ENCODE results near the gene AMIGO1. TPM values are rescaled to one million over a fixed set of nuclear protein-coding genes. Genes with fewer than 3 reads are reported as not detected.

AMIGO1 gene
- total RNA-seq, 1 experiment from 2014 or later = 0.37 TPM

- Histone ChIP-seq H3K36me3 (ENCODE audit: insufficient read depth, low read length) (no peaks in the 10 kb centered on the region), H3K27ac (ENCODE audit: low read length) (no peak overlapping the region), H3K4me1 (ENCODE audit: low read length) (peaks cover 29% of the 10 kb centered on the region), H2AFZ (ENCODE audit: low read length) (no peak overlapping the region), H3K4me3 (ENCODE audit: low read length) (no peak overlapping the region), H3K9ac (ENCODE audit: low read length) (no peak overlapping the region), H3K9me3 (ENCODE audit: low read length) (no peaks in the 10 kb centered on the region), H3K9me2 (replicated peaks; ENCODE audit: insufficient read depth, low read length) (no peaks in the 10 kb centered on the region), H3K4me2 (ENCODE audit: low read depth, low read length, poor library complexity, severe bottlenecking) (no peak overlapping the region), H4K20me1 (ENCODE audit: insufficient read depth, low read depth, low read length) (no peaks in the 10 kb centered on the region), H3K79me2 (ENCODE audit: low read length) (no peaks in the 10 kb centered on the region), H3K27me3 (ENCODE audit: low read length) (no peaks in the 10 kb centered on the region)
- DNase-seq = no peak
These were observed 19.2 kb upstream of the AMIGO1 start for GRCh38 chr1:109528712-109529111.

GRCh38 chr1:109527846-109528695, 18.5 kb upstream of the AMIGO1 start:
- Histone ChIP-seq H3K9me2 (replicated peaks; ENCODE audit: insufficient read depth, low read length) (no peaks in the 10 kb centered on the region), H3K27ac (ENCODE audit: low read length) (no peak overlapping the region), H2AFZ (ENCODE audit: low read length) (no peak overlapping the region), H3K9ac (ENCODE audit: low read length) (no peak overlapping the region), H3K4me3 (ENCODE audit: low read length) (no peak overlapping the region), H4K20me1 (ENCODE audit: insufficient read depth, low read depth, low read length) (no peaks in the 10 kb centered on the region), H3K79me2 (ENCODE audit: low read length) (no peaks in the 10 kb centered on the region), H3K4me2 (ENCODE audit: low read depth, low read length, poor library complexity, severe bottlenecking) (no peak overlapping the region), H3K27me3 (ENCODE audit: low read length) (no peaks in the 10 kb centered on the region), H3K9me3 (ENCODE audit: low read length) (no peaks in the 10 kb centered on the region), H3K4me1 (ENCODE audit: low read length) (peaks cover 29% of the 10 kb centered on the region), H3K36me3 (ENCODE audit: insufficient read depth, low read length) (no peaks in the 10 kb centered on the region)
- DNase-seq = no peak

GRCh38 chr1:109527098-109527811, 17.7 kb upstream of the AMIGO1 start:
- Histone ChIP-seq H3K36me3 (ENCODE audit: insufficient read depth, low read length) (no peaks in the 10 kb centered on the region), H3K9me3 (ENCODE audit: low read length) (no peaks in the 10 kb centered on the region), H3K79me2 (ENCODE audit: low read length) (no peaks in the 10 kb centered on the region), H3K4me1 (ENCODE audit: low read length) (peaks cover 24% of the 10 kb centered on the region), H3K9ac (ENCODE audit: low read length) (no peak overlapping the region), H3K27me3 (ENCODE audit: low read length) (no peaks in the 10 kb centered on the region), H3K27ac (ENCODE audit: low read length) (no peak overlapping the region), H3K4me2 (ENCODE audit: low read depth, low read length, poor library complexity, severe bottlenecking) (no peak overlapping the region), H4K20me1 (ENCODE audit: insufficient read depth, low read depth, low read length) (no peaks in the 10 kb centered on the region), H3K4me3 (ENCODE audit: low read length) (no peak overlapping the region), H3K9me2 (replicated peaks; ENCODE audit: insufficient read depth, low read length) (no peaks in the 10 kb centered on the region), H2AFZ (ENCODE audit: low read length) (no peak overlapping the region)
- DNase-seq = no peak

GRCh38 chr1:109523706-109524105, 14.2 kb upstream of the AMIGO1 start:
- no peaks in the 10 kb centered on the region for H3K79me2 ChIP-seq (ENCODE audit: low read length)
- no peak overlapping the region for H2AFZ ChIP-seq (ENCODE audit: low read length)
- H3K9ac ChIP-seq (ENCODE audit: low read length) = no peak overlapping the region
- no peaks in the 10 kb centered on the region for H3K9me3 ChIP-seq (ENCODE audit: low read length)
- H3K27me3 ChIP-seq (ENCODE audit: low read length) = no peaks in the 10 kb centered on the region
- H3K27ac ChIP-seq (ENCODE audit: low read length) = no peak overlapping the region
- H3K4me2 ChIP-seq (ENCODE audit: low read depth, low read length, poor library complexity, severe bottlenecking) = no peak overlapping the region
- H3K4me3 ChIP-seq (ENCODE audit: low read length) = no peak overlapping the region
- H4K20me1 ChIP-seq (ENCODE audit: insufficient read depth, low read depth, low read length) = no peaks in the 10 kb centered on the region
- no peaks in the 10 kb centered on the region for H3K36me3 ChIP-seq (ENCODE audit: insufficient read depth, low read length)
- no peaks in the 10 kb centered on the region for H3K4me1 ChIP-seq (ENCODE audit: low read length)
- H3K9me2 ChIP-seq (replicated peaks; ENCODE audit: insufficient read depth, low read length) = no peaks in the 10 kb centered on the region
- DNase-seq = no peak

- no peak overlapping the region for H3K4me2 ChIP-seq (ENCODE audit: low read depth, low read length, poor library complexity, severe bottlenecking)
- no peak overlapping the region for H3K4me3 ChIP-seq (ENCODE audit: low read length)
- no peaks in the 10 kb centered on the region for H3K9me2 ChIP-seq (replicated peaks; ENCODE audit: insufficient read depth, low read length)
- no peak for DNase-seq
- peaks cover 3% of the 10 kb centered on the region for H3K4me1 ChIP-seq (ENCODE audit: low read length)
- no peak overlapping the region for H3K27ac ChIP-seq (ENCODE audit: low read length)
- no peaks in the 10 kb centered on the region for H3K36me3 ChIP-seq (ENCODE audit: insufficient read depth, low read length)
- H3K9ac ChIP-seq (ENCODE audit: low read length) = no peak overlapping the region
- no peaks in the 10 kb centered on the region for H4K20me1 ChIP-seq (ENCODE audit: insufficient read depth, low read depth, low read length)
- no peaks in the 10 kb centered on the region for H3K79me2 ChIP-seq (ENCODE audit: low read length)
- H3K9me3 ChIP-seq (ENCODE audit: low read length) = no peaks in the 10 kb centered on the region
- no peak overlapping the region for H2AFZ ChIP-seq (ENCODE audit: low read length)
- H3K27me3 ChIP-seq (ENCODE audit: low read length) = no peaks in the 10 kb centered on the region
These were observed 12.5 kb upstream of the AMIGO1 start for GRCh38 chr1:109522026-109522425.

GRCh38 chr1:109521002-109521951, 11.8 kb upstream of the AMIGO1 start:
- Histone ChIP-seq H3K4me3 (ENCODE audit: low read length) (no peak overlapping the region), H3K4me2 (ENCODE audit: low read depth, low read length, poor library complexity, severe bottlenecking) (no peak overlapping the region), H4K20me1 (ENCODE audit: insufficient read depth, low read depth, low read length) (no peaks in the 10 kb centered on the region), H3K27ac (ENCODE audit: low read length) (no peak overlapping the region), H3K9ac (ENCODE audit: low read length) (no peak overlapping the region), H2AFZ (ENCODE audit: low read length) (no peak overlapping the region), H3K9me3 (ENCODE audit: low read length) (no peaks in the 10 kb centered on the region), H3K27me3 (ENCODE audit: low read length) (no peaks in the 10 kb centered on the region), H3K36me3 (ENCODE audit: insufficient read depth, low read length) (no peaks in the 10 kb centered on the region), H3K79me2 (ENCODE audit: low read length) (no peaks in the 10 kb centered on the region), H3K9me2 (replicated peaks; ENCODE audit: insufficient read depth, low read length) (no peaks in the 10 kb centered on the region), H3K4me1 (ENCODE audit: low read length) (peaks cover 5% of the 10 kb centered on the region)
- no peak for DNase-seq

GRCh38 chr1:109517337-109517736, 7.8 kb upstream of the AMIGO1 start:
- Histone ChIP-seq H3K4me1 (ENCODE audit: low read length) (peaks cover 5% of the 10 kb centered on the region), H3K36me3 (ENCODE audit: insufficient read depth, low read length) (no peaks in the 10 kb centered on the region), H4K20me1 (ENCODE audit: insufficient read depth, low read depth, low read length) (no peaks in the 10 kb centered on the region), H3K4me2 (ENCODE audit: low read depth, low read length, poor library complexity, severe bottlenecking) (no peak overlapping the region), H3K9me2 (replicated peaks; ENCODE audit: insufficient read depth, low read length) (no peaks in the 10 kb centered on the region), H2AFZ (ENCODE audit: low read length) (no peak overlapping the region), H3K9ac (ENCODE audit: low read length) (no peak overlapping the region), H3K79me2 (ENCODE audit: low read length) (no peaks in the 10 kb centered on the region), H3K27me3 (ENCODE audit: low read length) (no peaks in the 10 kb centered on the region), H3K27ac (ENCODE audit: low read length) (no peak overlapping the region), H3K4me3 (ENCODE audit: low read length) (no peak overlapping the region), H3K9me3 (ENCODE audit: low read length) (no peaks in the 10 kb centered on the region)
- no peak for DNase-seq

GRCh38 chr1:109516872-109517271, 7.3 kb upstream of the AMIGO1 start:
- no peaks in the 10 kb centered on the region for H4K20me1 ChIP-seq (ENCODE audit: insufficient read depth, low read depth, low read length)
- peaks cover 5% of the 10 kb centered on the region for H3K4me1 ChIP-seq (ENCODE audit: low read length)
- H3K4me3 ChIP-seq (ENCODE audit: low read length) = no peak overlapping the region
- H2AFZ ChIP-seq (ENCODE audit: low read length) = no peak overlapping the region
- no peaks in the 10 kb centered on the region for H3K27me3 ChIP-seq (ENCODE audit: low read length)
- H3K36me3 ChIP-seq (ENCODE audit: insufficient read depth, low read length) = no peaks in the 10 kb centered on the region
- H3K9ac ChIP-seq (ENCODE audit: low read length) = no peak overlapping the region
- H3K27ac ChIP-seq (ENCODE audit: low read length) = no peak overlapping the region
- H3K4me2 ChIP-seq (ENCODE audit: low read depth, low read length, poor library complexity, severe bottlenecking) = no peak overlapping the region
- H3K9me2 ChIP-seq (replicated peaks; ENCODE audit: insufficient read depth, low read length) = no peaks in the 10 kb centered on the region
- no peaks in the 10 kb centered on the region for H3K9me3 ChIP-seq (ENCODE audit: low read length)
- no peak for DNase-seq
- no peaks in the 10 kb centered on the region for H3K79me2 ChIP-seq (ENCODE audit: low read length)

Measured in Karpas-422 (cell line).